GM23338 (cell line): ENCODE results near the gene ULBP2. TPM values are rescaled to one million over a fixed set of nuclear protein-coding genes. Genes with fewer than 3 reads are reported as not detected.
"Not testable (repeated sequence)": the region's sequence is repeated elsewhere in the genome, so short reads cannot be mapped to it uniquely, and the experiment has no call there.

Experiments
- ATAC-seq: fragments of 200-7000 bp; cut with Tn5 transposase; 3 replicates; pipeline ENCODE4 v1.9.1; 2020
- DNase-seq: peaks from one replicate; pipeline ENCODE4 v3.0.0-alpha.2; 2015; ENCODE audit warnings: low spot score
- H2AFZ ChIP-seq: fragments of 200-600 bp; sonication (generic); 2 replicates; pipeline ENCODE4 v1.8.0; 2016; ENCODE audit warnings: antibody characterized with exemption, mild to moderate bottlenecking, moderate library complexity
- H3F3A ChIP-seq: fragments of 200-600 bp; sonication (generic); replicated peaks from 2 replicates; pipeline ENCODE4 v1.8.0; 2017; ENCODE audit warnings: antibody characterized with exemption, mixed run types, low read depth
- H3K27ac ChIP-seq: fragments of 200-600 bp; sonication (generic); 2 replicates; pipeline ENCODE4 v1.6.1; 2016; ENCODE audit warnings: low read depth
- H3K27me3 ChIP-seq: fragments of 200-600 bp; sonication (generic); 2 replicates; pipeline ENCODE4 v1.8.0; 2016; ENCODE audit warnings: mild to moderate bottlenecking, mixed run types, moderate library complexity; ENCODE audit not compliant: insufficient read depth
- H3K36me3 ChIP-seq: fragments of 200-600 bp; sonication (generic); 2 replicates; pipeline ENCODE4 v1.8.0; 2016; ENCODE audit warnings: mild to moderate bottlenecking; ENCODE audit not compliant: insufficient read depth
- H3K4me1 ChIP-seq: fragments of 200-600 bp; sonication (generic); 2 replicates; pipeline ENCODE4 v1.8.0; 2016; ENCODE audit warnings: mild to moderate bottlenecking, moderate library complexity; ENCODE audit not compliant: insufficient read depth
- H3K4me2 ChIP-seq: fragments of 200-600 bp; sonication (generic); 2 replicates; pipeline ENCODE4 v1.7.1; 2017; ENCODE audit warnings: mixed run types
- H3K4me3 ChIP-seq: fragments of 200-600 bp; sonication (generic); 2 replicates; pipeline ENCODE4 v1.6.1; 2016; ENCODE audit warnings: mixed run types
- H3K79me2 ChIP-seq: fragments of 200-600 bp; sonication (generic); replicated peaks from 2 replicates; pipeline ENCODE4 v1.8.0; 2017; ENCODE audit warnings: mild to moderate bottlenecking; ENCODE audit not compliant: insufficient read depth
- H3K9me2 ChIP-seq: fragments of 200-600 bp; sonication (generic); 2 replicates; pipeline ENCODE4 v1.8.0; 2017; ENCODE audit not compliant: insufficient read depth
- H4K20me1 ChIP-seq: fragments of 200-600 bp; sonication (generic); replicated peaks from 2 replicates; pipeline ENCODE4 v1.8.0; 2017; ENCODE audit warnings: mild to moderate bottlenecking; ENCODE audit not compliant: insufficient read depth
- H3K27ac Mint-ChIP-seq: 2 replicates; pipeline ENCODE4 v1.8.0; 2020; ENCODE audit warnings: inconsistent platforms, mild to moderate bottlenecking, moderate library complexity, mixed read lengths
- H3K27me3 Mint-ChIP-seq: 3 replicates; pipeline ENCODE4 v1.8.0; 2022; ENCODE audit warnings: low read depth, mild to moderate bottlenecking, moderate library complexity, mixed read lengths, inconsistent platforms; ENCODE audit not compliant: insufficient read depth, poor library complexity
- H3K36me3 Mint-ChIP-seq: 3 replicates; pipeline ENCODE4 v1.8.0; 2021; ENCODE audit warnings: low read depth, mild to moderate bottlenecking, inconsistent platforms, moderate library complexity, mixed read lengths
- H3K4me1 Mint-ChIP-seq: 3 replicates; pipeline ENCODE4 v1.8.0; 2020; ENCODE audit warnings: mild to moderate bottlenecking, inconsistent platforms, mixed read lengths
- H3K4me3 Mint-ChIP-seq: 3 replicates; pipeline ENCODE4 v1.8.0; 2021; ENCODE audit warnings: moderate library complexity, mild to moderate bottlenecking, inconsistent platforms, mixed read lengths
- H3K9me3 Mint-ChIP-seq: 3 replicates; pipeline ENCODE4 v1.8.0; 2020; ENCODE audit warnings: moderate library complexity, mild to moderate bottlenecking, inconsistent platforms, mixed read lengths
- CREB1 ChIP-seq: fragments of 250-450 bp; sonication (Bioruptor Pico); IDR thresholded peaks from 2 replicates; pipeline ENCODE4 v1.5.0; 2020; ENCODE audit warnings: low read depth, mild to moderate bottlenecking, moderate library complexity
- EZH2phosphoT487 ChIP-seq: fragments of 200-600 bp; sonication (generic); IDR thresholded peaks from one replicate; pipeline ENCODE4 v1.8.1; 2018; ENCODE audit warnings: antibody characterized with exemption; ENCODE audit not compliant: unreplicated experiment
- JUNB ChIP-seq: IDR thresholded peaks from one replicate; pipeline ENCODE4 v1.6.1; 2016; ENCODE audit warnings: antibody characterized with exemption; ENCODE audit not compliant: unreplicated experiment
- NANOG ChIP-seq: IDR thresholded peaks from 2 replicates; pipeline ENCODE4 v1.6.1; 2016; ENCODE audit warnings: antibody characterized with exemption, borderline replicate concordance
- POLR2AphosphoS5 ChIP-seq: IDR thresholded peaks from 2 replicates; pipeline ENCODE4 v1.6.1; 2016; ENCODE audit warnings: antibody characterized with exemption, low read depth
- REST ChIP-seq: IDR thresholded peaks from one replicate; pipeline ENCODE4 v1.6.1; 2018; ENCODE audit warnings: antibody characterized with exemption; ENCODE audit not compliant: unreplicated experiment
- STAT1 ChIP-seq: IDR thresholded peaks from one replicate; pipeline ENCODE4 v1.6.1; 2016; ENCODE audit warnings: antibody characterized with exemption; ENCODE audit not compliant: unreplicated experiment
- ZNF114 ChIP-seq: fragments of 250-450 bp; sonication (Bioruptor Pico); IDR thresholded peaks from 2 replicates; pipeline ENCODE4 v1.5.0; 2020; ENCODE audit warnings: mild to moderate bottlenecking, moderate library complexity
- ZNF331 ChIP-seq: fragments of 250-450 bp; sonication (Bioruptor Pico); IDR thresholded peaks from 2 replicates; pipeline ENCODE4 v1.5.0; 2020; ENCODE audit warnings: low read depth, mild to moderate bottlenecking, moderate library complexity
- ZNF462 ChIP-seq: fragments of 250-450 bp; sonication (Bioruptor Pico); IDR thresholded peaks from 2 replicates; pipeline ENCODE4 v1.5.0; 2020; ENCODE audit warnings: mild to moderate bottlenecking, moderate library complexity
- polyA plus RNA-seq: library from polyadenylated mRNA; unstranded; fragments of >200 nt; fragmentation: Nextera tagmentation; extraction: Ambion mirVana; gene quantifications from 2 replicates; pipeline ENCODE4 v1.2.1, GENCODE V29; 2016
- total RNA-seq: library from RNA; depleted of rRNA; stranded (reverse); fragments of >200 nt; shearing (Covaris generic); gene quantifications from 2 replicates; pipeline ENCODE4 v1.2.3, GENCODE V29; 2014

Gene ULBP2
- total and polyA plus RNA-seq, 2 experiments from 2014 or later = not detected

- H2AFZ ChIP-seq, H3K4me1 Mint-ChIP-seq, H3K4me1 ChIP-seq, H3K27me3 ChIP-seq, H4K20me1 ChIP-seq, H3F3A ChIP-seq, DNase-seq, H3K4me3 Mint-ChIP-seq, H3K4me3 ChIP-seq, H3K4me2 ChIP-seq, H3K79me2 ChIP-seq, H3K27me3 Mint-ChIP-seq, ATAC-seq, H3K27ac Mint-ChIP-seq, H3K9me2 ChIP-seq, H3K36me3 ChIP-seq, H3K27ac ChIP-seq: not testable (repeated sequence)
- Mint-ChIP-seq H3K9me3 (peaks cover 37% of the 10 kb centered on the region), H3K36me3 (peaks cover 14% of the 10 kb centered on the region)
Observed at GRCh38 chr6:149912680-149913079, 29.1 kb upstream of the ULBP2 start.

- no peaks in the 10 kb centered on the region for H4K20me1 ChIP-seq
- Mint-ChIP-seq H3K36me3 (peaks cover 10% of the 10 kb centered on the region), H3K27ac (no peak overlapping the region), H3K4me1 (no peaks in the 10 kb centered on the region), H3K9me3 (peaks cover 33% of the 10 kb centered on the region), H3K27me3 (peaks cover 11% of the 10 kb centered on the region), H3K4me3 (no peak overlapping the region)
- H2AFZ ChIP-seq = no peak overlapping the region
- DNase-seq = no peak
- no peaks in the 10 kb centered on the region for H3K27me3 ChIP-seq
- H3K4me2 ChIP-seq = no peak overlapping the region
- H3K27ac ChIP-seq = no peak overlapping the region
- H3K4me1 ChIP-seq = no peaks in the 10 kb centered on the region
- H3F3A ChIP-seq = no peaks in the 10 kb centered on the region
- no peak for ATAC-seq
- H3K4me3 ChIP-seq = no peak overlapping the region
- H3K79me2 ChIP-seq = no peaks in the 10 kb centered on the region
- H3K36me3 ChIP-seq = no peaks in the 10 kb centered on the region; the same call in 1 of the 2 replicates
- no peaks in the 10 kb centered on the region for H3K9me2 ChIP-seq
- TF ChIP-seq POLR2AphosphoS5 (no peak), STAT1 (no peak), ZNF114 (CRISPR knock-in tag) (no peak), JUNB (no peak), ZNF331 (CRISPR knock-in tag) (no peak), ZNF462 (no peak), EZH2phosphoT487 (no peak), REST (no peak), NANOG (no peak), CREB1 (CRISPR knock-in tag) (no peak)
Observed at GRCh38 chr6:149913085-149913484, 28.7 kb upstream of the ULBP2 start.
